ENCODE measurements around the gene ADPRHL1. TPM values are rescaled to one million over a fixed set of nuclear protein-coding genes. Genes with fewer than 3 reads are reported as not detected.

ADPRHL1 gene
- polyA plus RNA-seq, 1 donor (not counting 4 experiments of a cell fraction or from before 2014, with no cell fraction given): 1.2 TPM

DNA sequence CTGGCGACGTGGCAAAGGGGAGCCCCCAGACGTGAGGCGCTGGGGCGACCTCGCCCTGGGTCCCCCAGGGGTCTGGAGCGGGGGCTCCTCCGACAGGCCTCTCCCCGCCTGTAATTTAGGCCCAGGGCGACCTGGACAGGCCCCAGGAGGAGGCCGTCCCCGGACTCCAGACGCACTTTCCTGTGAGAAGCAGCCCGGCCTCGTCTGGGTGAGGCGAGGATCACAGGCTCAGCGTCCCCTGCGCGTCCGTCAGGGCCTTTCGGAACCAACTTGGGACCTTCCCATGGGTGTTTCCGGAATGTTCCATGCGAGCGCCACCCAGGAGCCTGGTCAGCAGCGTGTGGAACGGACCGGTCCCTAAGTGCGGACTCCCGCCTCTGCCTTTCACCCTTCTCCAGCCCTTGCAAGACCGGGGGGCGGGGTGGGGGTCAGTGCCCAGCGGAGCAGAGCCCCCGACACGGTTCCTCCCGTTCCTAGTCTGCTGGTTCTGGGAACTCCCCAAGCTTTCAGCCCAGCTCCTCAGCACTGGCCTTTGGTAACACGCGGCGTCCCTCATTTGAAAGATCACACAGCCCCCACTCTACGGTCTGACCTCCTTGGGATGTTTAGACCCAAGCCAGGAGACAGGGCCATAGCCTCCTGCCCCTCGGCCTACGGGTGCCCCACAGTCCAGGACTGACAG lies 88.2 kb downstream of the ADPRHL1 start:
- dilution Hi-C loops (cut with MboI; ENCODE audit: extremely low pct_ligation_motif_present, low sequenced_read_pairs): no loop called here
- H4K20me1 ChIP-seq (ENCODE audit: control insufficient read depth, extremely low read depth, insufficient read depth, low read length): no peaks in the 10 kb centered on the region
- TF ChIP-seq EZH2 (IDR thresholded peaks at IDR 0.05; ENCODE audit: low read length): no peak
- TF ChIP-seq, protein P1, sequence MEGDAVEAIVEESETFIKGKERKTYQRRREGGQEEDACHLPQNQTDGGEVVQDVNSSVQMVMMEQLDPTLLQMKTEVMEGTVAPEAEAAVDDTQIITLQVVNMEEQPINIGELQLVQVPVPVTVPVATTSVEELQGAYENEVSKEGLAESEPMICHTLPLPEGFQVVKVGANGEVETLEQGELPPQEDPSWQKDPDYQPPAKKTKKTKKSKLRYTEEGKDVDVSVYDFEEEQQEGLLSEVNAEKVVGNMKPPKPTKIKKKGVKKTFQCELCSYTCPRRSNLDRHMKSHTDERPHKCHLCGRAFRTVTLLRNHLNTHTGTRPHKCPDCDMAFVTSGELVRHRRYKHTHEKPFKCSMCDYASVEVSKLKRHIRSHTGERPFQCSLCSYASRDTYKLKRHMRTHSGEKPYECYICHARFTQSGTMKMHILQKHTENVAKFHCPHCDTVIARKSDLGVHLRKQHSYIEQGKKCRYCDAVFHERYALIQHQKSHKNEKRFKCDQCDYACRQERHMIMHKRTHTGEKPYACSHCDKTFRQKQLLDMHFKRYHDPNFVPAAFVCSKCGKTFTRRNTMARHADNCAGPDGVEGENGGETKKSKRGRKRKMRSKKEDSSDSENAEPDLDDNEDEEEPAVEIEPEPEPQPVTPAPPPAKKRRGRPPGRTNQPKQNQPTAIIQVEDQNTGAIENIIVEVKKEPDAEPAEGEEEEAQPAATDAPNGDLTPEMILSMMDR (optimal IDR thresholded peaks at IDR 0.05 in 1 of 3, IDR thresholded peaks at IDR 0.05 in 1 of 3, conservative IDR thresholded peaks at IDR 0.05 in 1 of 3; ENCODE audit: extremely low read depth in 1 of 3, insufficient read depth in 2 of 3, low read length in 3 of 3): no peak
- no peak overlapping the region for H2AFZ ChIP-seq (ENCODE audit: control insufficient read depth, low read length)
- H3K27ac ChIP-seq (ENCODE audit: control insufficient read depth, insufficient read depth, low read length): no peak overlapping the region
- no peaks in the 10 kb centered on the region for H3K9me3 ChIP-seq (ENCODE audit: control insufficient read depth, low read depth, low read length)
- H3K27me3 ChIP-seq (ENCODE audit: control insufficient read depth, extremely low read depth, insufficient read depth, low read length): no peaks in the 10 kb centered on the region
- no peak overlapping the region for H3K9ac ChIP-seq (ENCODE audit: control insufficient read depth, extremely low read depth, insufficient read depth, low read length)
- H3K4me2 ChIP-seq (ENCODE audit: control insufficient read depth, extremely low read depth, insufficient read depth, low read depth, low read length): no peak overlapping the region
- DNase-seq (ENCODE audit: low read depth, low spot score) (no peak), FAIRE-seq (no peak)
- no peaks in the 10 kb centered on the region for H3K79me2 ChIP-seq (ENCODE audit: control insufficient read depth, insufficient read depth, low read length)
- no peak overlapping the region for H3K4me3 ChIP-seq (ENCODE audit: control insufficient read depth in 2 of 3, extremely low read depth in 1 of 3, insufficient read depth in 2 of 3, low read depth in 1 of 3, low read length in 3 of 3)
- H3K9me1 ChIP-seq (ENCODE audit: control insufficient read depth, extremely low read depth, insufficient read depth, low read length): no peaks in the 10 kb centered on the region
- H3K36me3 ChIP-seq (ENCODE audit: control insufficient read depth in 2 of 2, extremely low read depth in 1 of 2, insufficient read depth in 2 of 2, low read length in 2 of 2): no peaks in the 10 kb centered on the region
- H3K4me1 ChIP-seq (ENCODE audit: control insufficient read depth, extremely low read depth, insufficient read depth, low read length): peaks cover 6% of the 10 kb centered on the region

DNA sequence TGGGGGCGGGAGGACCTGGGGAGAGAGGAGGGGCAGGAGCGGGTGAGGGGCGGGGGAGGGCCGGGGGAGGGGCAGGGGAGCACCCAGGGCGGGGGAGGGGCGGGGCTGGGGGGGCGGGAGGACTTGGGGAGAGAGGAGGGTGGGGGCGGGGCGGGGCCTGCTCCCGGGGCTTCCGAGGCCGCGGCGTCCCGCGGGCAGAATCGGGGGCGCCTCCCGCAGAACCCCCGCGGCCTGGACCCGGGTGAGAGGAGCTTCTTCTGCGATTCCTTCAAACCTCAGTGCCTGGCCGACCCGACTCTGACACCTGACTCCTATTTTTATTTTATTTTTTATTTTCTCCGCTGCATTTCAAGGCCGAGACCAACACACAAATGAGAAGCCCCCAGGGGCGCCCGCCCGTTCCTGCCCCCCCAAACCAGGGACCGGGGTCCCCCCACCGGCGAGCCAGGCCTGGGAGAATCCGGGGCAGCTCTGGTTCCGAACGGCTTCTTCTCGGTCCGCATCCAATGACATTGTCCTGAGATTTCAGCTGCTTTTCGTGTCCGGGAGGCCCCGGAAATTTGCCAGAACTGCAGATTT lies 88.9 kb downstream of the ADPRHL1 start:
- no peak overlapping the region for H2AFZ ChIP-seq (ENCODE audit: control insufficient read depth, low read length)
- H3K9me3 ChIP-seq (ENCODE audit: control insufficient read depth, low read depth, low read length): no peaks in the 10 kb centered on the region
- H3K27me3 ChIP-seq (ENCODE audit: control insufficient read depth, extremely low read depth, insufficient read depth, low read length): no peaks in the 10 kb centered on the region
- no peak for TF ChIP-seq EZH2 (IDR thresholded peaks at IDR 0.05; ENCODE audit: low read length)
- TF ChIP-seq, protein P1 (optimal IDR thresholded peaks at IDR 0.05 in 1 of 3, IDR thresholded peaks at IDR 0.05 in 1 of 3, conservative IDR thresholded peaks at IDR 0.05 in 1 of 3; ENCODE audit: extremely low read depth in 1 of 3, insufficient read depth in 2 of 3, low read length in 3 of 3): no peak
- no peak overlapping the region for H3K4me2 ChIP-seq (ENCODE audit: control insufficient read depth, extremely low read depth, insufficient read depth, low read depth, low read length)
- no peak for DNase-seq (ENCODE audit: low read depth, low spot score)
- no peaks in the 10 kb centered on the region for H4K20me1 ChIP-seq (ENCODE audit: control insufficient read depth, extremely low read depth, insufficient read depth, low read length)
- no peak overlapping the region for H3K9ac ChIP-seq (ENCODE audit: control insufficient read depth, extremely low read depth, insufficient read depth, low read length)
- H3K4me3 ChIP-seq (ENCODE audit: control insufficient read depth in 2 of 3, extremely low read depth in 1 of 3, insufficient read depth in 2 of 3, low read depth in 1 of 3, low read length in 3 of 3): no peak overlapping the region
- no peaks in the 10 kb centered on the region for H3K36me3 ChIP-seq (ENCODE audit: control insufficient read depth in 2 of 2, extremely low read depth in 1 of 2, insufficient read depth in 2 of 2, low read length in 2 of 2)
- H3K79me2 ChIP-seq (ENCODE audit: control insufficient read depth, insufficient read depth, low read length): no peaks in the 10 kb centered on the region
- no peak overlapping the region for H3K27ac ChIP-seq (ENCODE audit: control insufficient read depth, insufficient read depth, low read length)
- peaks cover 6% of the 10 kb centered on the region for H3K4me1 ChIP-seq (ENCODE audit: control insufficient read depth, extremely low read depth, insufficient read depth, low read length)
- dilution Hi-C loops (cut with MboI; ENCODE audit: extremely low pct_ligation_motif_present, low sequenced_read_pairs): no loop called here
- no peak for FAIRE-seq
- H3K9me1 ChIP-seq (ENCODE audit: control insufficient read depth, extremely low read depth, insufficient read depth, low read length): no peaks in the 10 kb centered on the region

Data from keratinocyte (primary cell).